Hepatocyte (in vitro differentiated cells): ENCODE results near the gene PHF1. TPM values are rescaled to one million over a fixed set of nuclear protein-coding genes. Genes with fewer than 3 reads are reported as not detected.
"Not testable (repeated sequence)": the region's sequence is repeated elsewhere in the genome, so short reads cannot be mapped to it uniquely, and the experiment has no call there.

Experiments
- DNase-seq: peaks from one replicate; pipeline ENCODE4 v3.0.0-alpha.2; 2016; ENCODE audit warnings: low spot score
- H2AFZ ChIP-seq: fragments of 200-600 bp; sonication (generic); 2 replicates; pipeline ENCODE4 v1.6.0; 2016; ENCODE audit warnings: antibody characterized with exemption, mild to moderate bottlenecking
- H3K27ac ChIP-seq: fragments of 200-600 bp; sonication (generic); 2 replicates; pipeline ENCODE4 v1.5.1; 2016; ENCODE audit warnings: mild to moderate bottlenecking
- H3K27me3 ChIP-seq: fragments of 200-600 bp; sonication (generic); 2 replicates; pipeline ENCODE4 v1.6.1; 2016
- H3K36me3 ChIP-seq: fragments of 200-600 bp; sonication (generic); replicated peaks from 2 replicates; pipeline ENCODE4 v1.5.1; 2016; ENCODE audit warnings: low read depth; ENCODE audit not compliant: insufficient read depth
- H3K4me1 ChIP-seq: fragments of 200-600 bp; sonication (generic); 2 replicates; pipeline ENCODE4 v1.5.1; 2016; ENCODE audit warnings: mild to moderate bottlenecking, moderate library complexity; ENCODE audit not compliant: insufficient read depth
- H3K4me2 ChIP-seq: fragments of 200-600 bp; sonication (generic); 2 replicates; pipeline ENCODE4 v1.6.0; 2016
- H3K4me3 ChIP-seq: fragments of 200-600 bp; sonication (generic); 2 replicates; pipeline ENCODE4 v1.5.1; 2016; ENCODE audit warnings: mild to moderate bottlenecking
- H3K79me2 ChIP-seq: fragments of 200-600 bp; sonication (generic); 2 replicates; pipeline ENCODE4 v1.6.0; 2017; ENCODE audit warnings: mild to moderate bottlenecking
- H3K9me2 ChIP-seq: fragments of 200-600 bp; sonication (generic); replicated peaks from 2 replicates; pipeline ENCODE4 v1.6.0; 2017; ENCODE audit warnings: mild to moderate bottlenecking; ENCODE audit not compliant: insufficient read depth
- H3K9me3 ChIP-seq: fragments of 200-600 bp; sonication (generic); 2 replicates; pipeline ENCODE4 v1.5.1; 2016; ENCODE audit warnings: low read depth, mild to moderate bottlenecking
- H4K20me1 ChIP-seq: fragments of 200-600 bp; sonication (generic); 2 replicates; pipeline ENCODE4 v1.6.0; 2016; ENCODE audit warnings: mild to moderate bottlenecking; ENCODE audit not compliant: insufficient read depth, poor library complexity, severe bottlenecking
- EZH2 ChIP-seq: fragments of 200-600 bp; sonication (generic); IDR thresholded peaks from 2 replicates; pipeline ENCODE4 v1.6.1; 2016; ENCODE audit warnings: antibody characterized with exemption, mild to moderate bottlenecking, borderline replicate concordance
- EZH2phosphoT487 ChIP-seq: fragments of 200-600 bp; sonication (generic); IDR thresholded peaks from one replicate; pipeline ENCODE4 v1.6.1; 2018; ENCODE audit warnings: antibody characterized with exemption, mild to moderate bottlenecking, low read depth, moderate library complexity; ENCODE audit not compliant: unreplicated experiment, severe bottlenecking
- WGBS: methylation state at CpG from one replicate; pipeline ENCODE4 v1.1.6; 2016; ENCODE audit warnings: low lambda C conversion rate; ENCODE audit errors: missing lambda C conversion rate; 5-methylcytosine and 5-hydroxymethylcytosine counted together
- polyA plus RNA-seq: library from polyadenylated mRNA; unstranded; fragments of >200 nt; fragmentation: Nextera tagmentation; extraction: Ambion mirVana; gene quantifications from 2 replicates; pipeline ENCODE4 v1.2.1, GENCODE V29; 2016
- total RNA-seq: library from RNA; depleted of rRNA; stranded (reverse); fragments of >200 nt; gene quantifications from 2 replicates; pipeline ENCODE4 v1.2.3, GENCODE V29; 2014
- TF ChIP-seq, protein P1 (sequence below): fragments of 200-600 bp; sonication (generic); IDR thresholded peaks from 2 replicates; pipeline ENCODE4 v1.5.1; 2016; ENCODE audit warnings: antibody characterized with exemption, mild to moderate bottlenecking; ENCODE audit not compliant: poor library complexity

Gene PHF1
- total and polyA plus RNA-seq, 2 experiments from 2014 or later: 37.2 to 42.4 TPM

GRCh38 chr6:33367009-33367714, 43.7 kb upstream of the PHF1 start:
- no peaks in the 10 kb centered on the region for H3K4me1 ChIP-seq
- no peaks in the 10 kb centered on the region for H3K9me3 ChIP-seq
- no peak overlapping the region for H3K27ac ChIP-seq
- no peak overlapping the region for H3K4me2 ChIP-seq
- 89% methylated on average over 8 of the region's 8 CpGs for whole genome bisulfite sequencing
- no peak for DNase-seq
- H3K4me3 ChIP-seq: no peak overlapping the region
- no peaks in the 10 kb centered on the region for H3K79me2 ChIP-seq
- H3K36me3 ChIP-seq: no peaks in the 10 kb centered on the region
- H4K20me1 ChIP-seq: no peaks in the 10 kb centered on the region
- no peak overlapping the region for H2AFZ ChIP-seq
- no peaks in the 10 kb centered on the region for H3K27me3 ChIP-seq
- TF ChIP-seq EZH2: no peak
- no peaks in the 10 kb centered on the region for H3K9me2 ChIP-seq

GRCh38 chr6:33367715-33368025, 43.1 kb upstream of the PHF1 start:
- not testable (repeated sequence) for H4K20me1 ChIP-seq, DNase-seq, H3K9me2 ChIP-seq, H3K36me3 ChIP-seq, H3K27me3 ChIP-seq, H3K4me1 ChIP-seq, H3K27ac ChIP-seq, H2AFZ ChIP-seq, H3K4me2 ChIP-seq, H3K4me3 ChIP-seq, H3K79me2 ChIP-seq, H3K9me3 ChIP-seq
- 96% methylated on average over 4 of the region's 5 CpGs for WGBS

- H3K9me3 ChIP-seq, H3K4me2 ChIP-seq, H3K27ac ChIP-seq, DNase-seq, H3K9me2 ChIP-seq, H4K20me1 ChIP-seq, H3K36me3 ChIP-seq, H3K27me3 ChIP-seq, H3K79me2 ChIP-seq, H2AFZ ChIP-seq, H3K4me1 ChIP-seq, H3K4me3 ChIP-seq: not testable (repeated sequence)
- WGBS: 89% methylated on average over 8 of the region's 8 CpGs
These were observed 38.9 kb upstream of the PHF1 start for GRCh38 chr6:33371901-33372300.

- DNase-seq: no peak
- no peak overlapping the region for H3K4me3 ChIP-seq
- no peak overlapping the region for H3K27ac ChIP-seq
- H4K20me1 ChIP-seq: no peaks in the 10 kb centered on the region
- WGBS: 38% methylated on average over 5 of the region's 5 CpGs
- H2AFZ ChIP-seq: no peak overlapping the region
- H3K27me3 ChIP-seq: no peaks in the 10 kb centered on the region
- no peaks in the 10 kb centered on the region for H3K9me2 ChIP-seq
- TF ChIP-seq EZH2: no peak
- TF ChIP-seq, protein P1, sequence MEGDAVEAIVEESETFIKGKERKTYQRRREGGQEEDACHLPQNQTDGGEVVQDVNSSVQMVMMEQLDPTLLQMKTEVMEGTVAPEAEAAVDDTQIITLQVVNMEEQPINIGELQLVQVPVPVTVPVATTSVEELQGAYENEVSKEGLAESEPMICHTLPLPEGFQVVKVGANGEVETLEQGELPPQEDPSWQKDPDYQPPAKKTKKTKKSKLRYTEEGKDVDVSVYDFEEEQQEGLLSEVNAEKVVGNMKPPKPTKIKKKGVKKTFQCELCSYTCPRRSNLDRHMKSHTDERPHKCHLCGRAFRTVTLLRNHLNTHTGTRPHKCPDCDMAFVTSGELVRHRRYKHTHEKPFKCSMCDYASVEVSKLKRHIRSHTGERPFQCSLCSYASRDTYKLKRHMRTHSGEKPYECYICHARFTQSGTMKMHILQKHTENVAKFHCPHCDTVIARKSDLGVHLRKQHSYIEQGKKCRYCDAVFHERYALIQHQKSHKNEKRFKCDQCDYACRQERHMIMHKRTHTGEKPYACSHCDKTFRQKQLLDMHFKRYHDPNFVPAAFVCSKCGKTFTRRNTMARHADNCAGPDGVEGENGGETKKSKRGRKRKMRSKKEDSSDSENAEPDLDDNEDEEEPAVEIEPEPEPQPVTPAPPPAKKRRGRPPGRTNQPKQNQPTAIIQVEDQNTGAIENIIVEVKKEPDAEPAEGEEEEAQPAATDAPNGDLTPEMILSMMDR: no peak
- TF ChIP-seq EZH2phosphoT487: no peak
- H3K9me3 ChIP-seq: no peaks in the 10 kb centered on the region
- H3K4me1 ChIP-seq: peaks cover 5% of the 10 kb centered on the region
- H3K36me3 ChIP-seq: no peaks in the 10 kb centered on the region
- no peak overlapping the region for H3K4me2 ChIP-seq
- no peaks in the 10 kb centered on the region for H3K79me2 ChIP-seq
These were observed 38.2 kb upstream of the PHF1 start for GRCh38 chr6:33372526-33373123.

DNA sequence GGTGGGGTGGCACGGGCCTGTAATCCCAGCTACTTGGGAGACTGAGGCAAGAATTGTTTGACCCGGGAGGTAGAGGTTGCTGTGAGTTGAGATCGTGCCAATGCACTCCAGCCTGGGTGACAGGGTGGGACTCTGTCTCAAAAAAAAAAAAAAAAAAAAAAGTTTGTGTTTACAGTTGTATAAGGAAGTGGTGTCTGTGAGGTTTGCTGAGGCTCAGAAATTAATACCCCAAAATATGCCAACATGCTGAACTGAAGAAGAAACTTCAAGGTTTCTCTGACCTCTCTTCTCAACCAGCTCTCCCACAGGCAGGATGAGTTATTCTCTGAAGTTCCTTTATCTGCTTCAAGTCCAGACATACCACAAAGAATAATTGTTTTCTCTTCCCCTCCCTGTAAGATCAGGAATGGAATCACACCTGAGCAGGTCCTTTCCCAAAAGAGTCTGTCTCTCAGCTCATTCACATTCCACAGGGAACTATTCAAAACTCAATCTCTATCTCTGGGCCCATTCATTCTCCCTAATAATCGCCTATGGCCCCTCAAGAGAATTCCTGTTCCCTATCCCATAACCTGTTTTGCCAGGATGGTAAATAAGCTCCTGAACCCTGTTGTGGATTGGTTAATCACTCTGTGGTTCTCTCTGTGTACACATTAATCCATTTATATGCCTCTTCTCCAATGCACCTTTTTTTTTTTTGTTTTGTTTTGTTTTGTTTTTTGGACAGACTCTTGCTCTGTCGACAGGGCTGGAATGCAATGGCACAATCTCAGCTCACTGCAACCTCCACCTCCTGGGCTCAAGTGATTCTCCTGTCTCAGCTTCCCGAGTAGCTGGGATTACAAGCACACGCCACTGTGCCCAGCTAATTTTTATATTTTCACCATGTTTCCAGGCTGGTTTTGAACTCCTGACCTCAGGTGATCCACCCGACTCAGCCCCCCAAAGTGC, 36.6 kb upstream of the PHF1 start:
- Histone ChIP-seq H4K20me1 (no peaks in the 10 kb centered on the region), H3K4me2 (no peak overlapping the region), H3K27ac (no peak overlapping the region), H3K79me2 (no peaks in the 10 kb centered on the region), H3K9me2 (no peaks in the 10 kb centered on the region), H3K36me3 (no peaks in the 10 kb centered on the region), H3K9me3 (no peaks in the 10 kb centered on the region), H3K4me3 (no peak overlapping the region), H3K27me3 (no peaks in the 10 kb centered on the region), H3K4me1 (peaks cover 5% of the 10 kb centered on the region), H2AFZ (no peak overlapping the region)
- DNase-seq: no peak
- 72% methylated on average over 8 of the region's 8 CpGs for WGBS
- TF ChIP-seq EZH2phosphoT487: no peak
- no peak for TF ChIP-seq EZH2
- TF ChIP-seq, protein P1: no peak
